Hindlimb muscle (tissue), 1 donor: ENCODE measurements around the gene MTHFS. TPM values are rescaled to one million over a fixed set of nuclear protein-coding genes. Genes with fewer than 3 reads are reported as not detected.
"Not testable (repeated sequence)": the region's sequence is repeated elsewhere in the genome, so short reads cannot be mapped to it uniquely, and the experiment has no call there.

ENCODE experiments used
- DNase-seq: peaks from one replicate; pipeline ENCODE4 v3.0.0-alpha.2; 2013
- polyA plus RNA-seq: library from polyadenylated mRNA; unstranded; fragments of 120-200 nt; gene quantifications from one replicate; pipeline ENCODE4 v1.2.1, GENCODE V29; 2013; ENCODE audit not compliant: insufficient read length

The MTHFS gene
- polyA plus RNA-seq, 1 donor, result 19.3 TPM

DNA sequence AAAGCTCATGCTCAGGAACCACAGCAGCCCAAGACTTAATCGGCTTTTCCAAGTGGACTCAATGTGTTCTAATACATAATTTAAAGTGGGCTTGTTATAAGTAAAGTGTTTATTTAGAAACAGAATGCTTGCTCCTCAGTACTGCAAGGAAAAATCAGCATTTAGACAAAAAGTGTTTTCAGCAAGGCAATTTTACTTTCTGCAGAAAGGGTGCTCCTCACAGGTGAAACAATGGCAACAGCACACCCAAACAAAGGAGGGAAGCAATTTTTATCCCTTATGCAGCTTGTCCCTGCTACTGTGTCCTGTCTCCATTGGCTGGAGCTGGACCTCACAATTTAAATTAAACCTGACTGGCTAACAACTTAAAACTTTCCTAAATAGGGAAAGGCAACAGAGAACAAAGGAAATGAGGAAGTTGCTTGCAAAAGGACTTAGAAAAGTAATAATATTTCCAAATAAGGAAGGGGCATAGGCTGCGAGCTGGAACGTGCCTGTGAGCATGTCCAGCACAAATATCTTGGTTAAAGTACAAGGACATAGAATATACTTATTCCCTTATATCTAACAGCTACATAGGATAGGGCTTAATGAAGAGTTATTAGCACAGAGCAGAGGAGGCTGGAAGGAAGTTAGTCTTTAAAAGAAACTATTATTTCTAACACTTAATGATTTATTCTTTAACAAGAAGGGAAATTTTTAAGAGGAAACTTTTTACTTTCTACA is 19.1 kb upstream of the MTHFS start:
- not testable (repeated sequence) for DNase-seq

DNA sequence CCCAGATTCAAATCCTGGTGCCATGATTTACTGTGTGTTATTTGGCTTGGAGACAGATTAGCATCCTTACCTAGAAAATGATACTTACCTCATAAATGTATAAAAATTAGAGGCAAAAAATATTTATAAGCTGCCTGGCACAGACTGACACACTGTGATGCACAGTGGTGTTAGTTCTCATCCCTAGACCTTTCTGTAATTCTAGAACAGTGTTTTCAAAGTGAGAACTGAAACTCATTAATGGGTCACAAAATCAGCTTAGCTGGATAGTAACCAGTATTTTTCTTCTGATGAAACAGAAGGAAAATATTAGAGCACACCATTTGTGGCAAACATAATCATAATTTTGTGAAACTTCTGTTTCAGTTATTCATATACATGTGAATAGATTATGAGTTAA is 17.9 kb upstream of the MTHFS start:
- DNase-seq, result no peak

DNA sequence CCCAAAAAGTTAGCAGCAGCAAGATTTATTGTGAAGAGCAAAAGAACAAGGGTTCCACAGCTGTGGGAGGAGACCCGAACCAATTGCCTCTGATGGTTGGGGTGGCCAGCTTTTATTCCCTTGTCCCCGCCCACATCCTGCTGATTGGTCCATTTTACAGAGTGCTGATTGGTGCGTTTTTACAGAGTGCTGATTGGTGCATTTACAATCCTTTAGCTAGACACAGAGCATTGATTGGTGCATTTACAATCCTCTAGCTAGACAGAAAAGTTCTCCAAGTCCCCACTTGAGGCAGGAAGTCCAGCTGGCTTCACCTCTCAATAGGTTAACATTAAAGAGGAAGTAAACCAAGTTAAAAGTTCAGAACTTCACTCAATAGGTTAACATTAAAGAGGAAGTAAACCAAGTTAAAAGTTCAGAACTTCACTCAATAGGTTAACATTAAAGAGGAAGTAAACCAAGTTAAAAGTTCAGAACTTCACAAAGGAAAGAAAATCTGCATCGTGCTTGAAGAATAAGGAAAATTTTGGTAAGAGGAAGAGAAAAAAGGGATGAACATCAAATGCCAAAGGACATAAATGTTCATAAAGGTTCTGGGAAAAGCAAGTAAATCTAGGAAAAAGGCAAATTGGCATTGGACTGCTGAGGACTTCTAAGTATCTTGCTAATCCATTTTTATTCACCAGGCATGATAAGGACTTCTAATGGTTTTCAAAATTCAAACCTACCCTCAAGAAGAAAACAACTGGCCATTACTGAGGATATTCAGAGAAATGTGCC is 12.9 kb upstream of the MTHFS start:
- DNase-seq, result not testable (repeated sequence)

DNA sequence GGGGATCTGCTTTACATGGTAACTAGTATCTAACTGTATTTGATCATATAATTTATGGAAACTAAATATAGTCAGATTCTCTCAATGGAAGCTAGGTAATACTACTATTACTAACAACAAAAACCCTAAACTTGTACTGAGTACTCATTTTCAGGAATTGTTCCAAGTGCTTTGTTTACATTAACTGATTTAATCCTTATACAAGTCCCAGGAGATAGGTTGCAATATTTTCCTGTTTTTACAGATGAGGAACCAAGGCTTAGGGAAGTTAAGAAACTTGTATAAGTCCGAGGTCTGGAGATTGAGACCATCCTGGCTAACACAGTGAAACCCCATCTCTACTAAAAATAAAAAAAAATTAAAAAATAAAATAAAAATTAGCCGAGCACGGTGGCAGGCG is 7.5 kb upstream of the MTHFS start:
- no peak for DNase-seq

DNA sequence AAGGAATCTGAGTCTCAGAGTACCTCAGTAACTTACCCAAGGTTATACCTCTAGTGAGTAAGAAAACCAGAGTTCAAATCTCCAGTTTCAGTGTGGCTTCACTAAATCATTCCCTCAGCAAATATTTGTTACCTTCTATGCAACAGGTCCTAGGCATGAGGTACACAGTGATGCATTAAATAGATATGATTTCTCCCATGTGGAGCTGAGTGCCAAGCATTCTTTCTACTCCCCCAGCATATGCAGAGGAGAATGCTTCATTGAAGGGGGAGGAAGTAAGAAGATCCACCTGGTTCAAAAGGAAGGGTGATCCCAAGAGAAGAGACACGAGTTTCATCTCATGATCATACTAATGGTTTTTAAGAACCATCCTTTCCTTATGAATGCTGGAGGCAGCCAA is 6.8 kb upstream of the MTHFS start:
- DNase-seq, result no peak

DNA sequence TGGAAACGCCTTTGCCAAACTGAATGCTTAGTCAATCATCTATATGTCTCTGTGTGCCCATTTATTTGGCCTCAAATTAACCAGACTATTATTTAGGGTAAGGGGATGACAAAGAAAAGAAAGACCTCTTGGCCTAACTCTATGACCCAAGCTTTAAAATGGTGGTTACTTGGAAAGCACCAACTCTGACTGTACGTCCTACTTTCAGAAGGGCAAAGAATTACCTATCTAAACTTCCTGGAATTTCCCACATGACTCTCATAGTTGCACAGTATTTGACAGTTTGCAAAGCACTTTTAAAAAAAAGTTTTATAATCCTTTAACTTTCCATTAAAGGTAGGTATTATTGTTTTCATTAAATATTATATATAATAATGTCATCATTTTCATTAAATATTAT is 6.3 kb upstream of the MTHFS start:
- no peak for DNase-seq

DNA sequence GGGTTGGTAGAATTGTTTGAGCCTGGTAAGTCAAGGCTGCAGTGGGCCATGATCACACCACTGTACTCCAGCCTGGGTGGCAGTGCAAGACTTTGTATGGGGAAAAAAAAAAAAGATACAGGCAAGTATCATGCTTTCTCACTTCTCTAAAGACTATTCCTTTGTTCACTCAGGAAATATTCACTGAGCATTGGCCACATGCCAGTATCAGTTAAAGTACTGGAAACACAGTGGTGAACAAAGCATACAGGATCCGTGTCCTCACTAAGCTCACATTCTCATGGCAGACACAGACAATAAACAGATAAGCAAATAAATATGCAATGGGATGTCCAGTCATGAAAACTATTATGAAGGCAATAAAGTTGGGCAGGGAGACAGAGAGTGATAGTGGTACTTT is 5.1 kb upstream of the MTHFS start:
- DNase-seq, result no peak

DNA sequence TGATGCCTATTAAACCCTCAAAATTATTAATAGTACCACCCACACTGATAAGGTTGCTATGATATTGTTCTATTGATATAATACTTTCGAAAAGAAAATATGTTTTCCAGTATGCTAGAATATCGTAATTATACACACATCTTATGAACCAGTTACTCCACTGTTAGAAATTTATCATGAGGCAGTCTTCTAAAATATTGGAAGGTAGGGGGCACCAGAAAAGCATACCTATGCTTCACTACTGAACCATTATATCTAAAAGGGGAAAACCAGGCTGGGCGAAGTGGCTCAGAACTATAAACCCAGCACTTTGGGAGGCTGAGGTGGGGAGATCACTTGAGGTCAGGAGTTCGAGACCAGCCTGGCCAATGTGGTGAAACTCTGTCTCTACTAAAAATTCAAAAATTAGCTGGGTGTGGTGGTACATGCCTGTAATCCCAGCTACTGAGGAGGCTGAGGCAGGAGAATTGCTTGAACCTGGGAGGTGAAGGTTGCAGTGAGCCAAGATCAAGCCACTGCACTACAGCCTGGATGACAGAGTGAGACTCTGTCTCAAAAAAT is 4.1 kb upstream of the MTHFS start:
- DNase-seq, result not testable (repeated sequence)

DNA sequence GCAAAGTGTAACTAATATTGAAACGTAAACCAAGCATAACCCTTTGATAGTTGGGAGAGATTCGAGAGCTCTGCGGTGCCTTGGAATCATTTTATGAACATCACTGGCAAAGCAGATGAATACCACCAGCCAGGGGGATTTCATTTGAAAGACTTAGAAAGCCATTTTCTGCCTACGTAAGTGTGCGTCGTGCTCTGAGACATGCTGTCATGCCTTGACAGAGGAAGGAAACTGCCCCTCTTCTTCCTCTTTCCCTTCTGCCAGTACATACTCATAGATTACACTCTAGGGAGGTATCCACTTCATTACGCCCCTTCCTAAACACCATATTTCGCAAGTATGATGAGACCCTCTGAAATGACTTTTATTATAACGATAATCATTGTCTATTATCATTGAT is 3.3 kb upstream of the MTHFS start:
- no peak for DNase-seq

DNA sequence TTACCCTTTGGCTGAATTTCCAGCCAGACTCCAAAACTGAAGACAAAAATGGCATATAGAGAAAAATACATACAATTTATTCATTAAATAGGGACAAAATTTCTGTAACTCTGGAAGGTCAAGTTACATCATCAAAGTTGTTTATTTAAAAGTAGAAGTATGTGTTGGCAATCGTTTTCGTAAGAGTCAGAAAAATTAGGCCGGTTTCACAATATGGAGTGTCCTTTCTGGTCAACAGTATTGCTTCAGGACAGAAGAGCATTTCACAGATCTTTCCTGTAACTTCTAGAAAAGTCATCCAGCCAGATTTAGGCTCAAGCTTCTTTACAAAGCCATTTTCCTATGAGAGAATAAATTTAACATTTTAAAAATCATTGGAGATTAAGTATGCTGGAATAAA is 2.0 kb upstream of the MTHFS start:
- not testable (repeated sequence) for DNase-seq

DNA sequence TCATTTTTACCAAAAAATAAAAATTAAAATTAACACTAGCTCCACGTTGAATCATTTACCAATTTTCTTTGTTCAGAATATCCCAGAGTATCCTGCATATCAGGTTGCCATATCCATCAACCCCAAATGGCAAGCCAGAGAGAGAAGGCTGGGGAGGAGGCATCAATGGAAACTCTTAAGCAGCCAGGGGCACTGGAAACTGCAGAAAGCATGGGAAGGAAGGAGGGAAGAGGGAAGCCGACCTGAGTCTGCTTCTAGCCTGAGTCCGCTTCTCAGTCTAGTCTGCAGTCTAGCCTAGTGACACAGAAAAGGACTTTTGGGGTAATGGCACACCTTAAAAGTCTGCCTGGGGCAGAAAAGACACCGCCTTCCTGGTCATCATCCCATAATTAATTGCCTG is 1.6 kb upstream of the MTHFS start:
- no peak for DNase-seq

DNA sequence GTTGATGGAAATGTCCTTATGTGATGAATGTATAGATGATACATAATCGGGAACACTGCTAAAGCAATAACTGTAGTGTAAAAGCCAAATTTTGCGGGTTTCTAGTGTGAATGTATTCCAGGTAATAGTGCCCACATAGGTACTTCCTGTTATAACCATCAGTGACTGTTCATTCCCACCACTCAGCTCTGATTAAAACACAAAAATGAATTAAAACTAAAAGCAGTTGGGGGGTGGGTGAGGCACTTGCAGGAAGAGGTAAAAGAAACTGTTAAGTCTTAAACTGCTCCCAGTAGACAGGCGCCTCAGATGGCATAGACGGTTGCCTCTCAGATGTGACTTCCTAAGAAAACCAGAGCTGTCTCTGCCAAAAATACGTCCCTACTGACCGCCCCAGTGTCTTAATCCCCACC is 893 bp upstream of the MTHFS start:
- no peak for DNase-seq

DNA sequence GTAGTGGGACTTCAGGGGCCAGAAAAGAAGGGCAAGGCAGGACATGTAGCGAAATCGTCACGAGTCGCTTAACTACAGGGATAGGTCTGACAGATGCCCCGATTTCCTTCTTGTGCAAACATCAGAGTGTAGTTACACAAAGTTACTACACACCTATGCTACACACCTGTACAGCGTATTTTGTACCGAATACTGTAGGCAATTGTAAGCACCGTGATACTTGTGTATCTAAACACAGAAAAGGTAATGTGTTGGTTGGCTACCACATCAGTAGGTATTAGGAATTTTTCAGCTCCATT is 515 bp upstream of the MTHFS start:
- DNase-seq, result no peak

DNA sequence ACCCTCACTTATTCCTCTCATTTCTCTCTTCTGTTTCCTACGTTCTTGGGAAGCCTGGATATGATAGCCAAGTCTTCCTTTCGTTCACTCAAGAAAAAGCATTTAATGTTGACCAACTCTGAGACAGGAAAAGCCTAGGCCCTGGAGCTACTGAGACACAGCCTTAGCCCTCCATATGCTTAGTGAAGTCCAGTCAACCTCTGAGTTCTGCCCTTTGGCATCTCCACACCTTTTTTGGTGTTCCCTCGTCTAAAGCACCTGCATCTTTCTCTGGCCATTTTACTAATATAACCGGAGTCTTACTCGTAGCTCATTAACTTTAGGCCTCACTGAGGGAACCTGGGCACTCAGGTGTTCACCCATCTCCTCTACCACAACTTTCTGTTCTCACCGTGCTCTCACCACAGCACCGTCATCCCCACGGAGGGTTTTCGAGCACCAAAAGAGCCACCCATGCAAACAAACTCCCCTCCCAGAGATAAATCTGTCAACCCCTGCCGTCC is 632 bp downstream of the MTHFS start:
- no peak for DNase-seq

DNA sequence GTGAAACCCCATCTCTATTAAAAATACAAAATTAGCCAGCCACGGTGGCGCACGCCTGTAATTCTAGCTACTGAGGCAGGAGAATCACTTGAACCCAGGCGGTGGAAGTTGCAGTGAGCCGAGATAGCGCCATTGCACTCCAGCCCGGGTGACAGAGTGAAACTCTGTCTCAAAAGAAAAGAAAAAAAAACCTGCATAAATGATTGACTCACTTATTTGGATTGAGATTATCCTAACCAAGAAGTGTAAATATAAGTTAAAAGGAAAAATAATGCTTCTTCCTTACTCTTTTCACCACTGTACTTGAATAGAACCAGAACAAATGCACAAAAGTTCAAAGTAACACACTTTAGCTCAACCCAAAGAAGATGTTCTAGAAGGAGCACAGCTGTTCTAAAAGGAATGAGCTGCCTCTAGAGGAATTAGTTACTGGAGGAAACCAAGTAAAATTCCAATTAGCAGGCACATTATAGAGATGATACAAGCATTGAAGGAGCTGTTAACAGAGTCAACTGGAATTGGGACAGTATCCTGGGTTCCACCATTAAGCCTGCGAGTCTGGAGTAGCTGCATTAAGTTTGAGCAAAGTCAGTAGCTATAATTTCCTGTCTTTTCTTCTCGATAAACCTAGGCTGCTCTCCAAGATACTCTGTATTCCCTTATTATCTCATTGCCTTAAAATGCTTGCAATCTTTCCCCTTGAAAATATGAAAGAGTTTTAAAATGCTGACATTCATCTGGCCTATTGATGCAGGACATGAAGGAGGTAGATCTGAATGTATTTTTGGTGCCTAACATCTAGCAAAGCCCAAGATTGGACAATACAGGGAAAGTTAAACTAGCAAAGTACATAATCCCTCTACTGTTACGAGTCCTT is 9.5 kb downstream of the MTHFS start:
- DNase-seq, result no peak

DNA sequence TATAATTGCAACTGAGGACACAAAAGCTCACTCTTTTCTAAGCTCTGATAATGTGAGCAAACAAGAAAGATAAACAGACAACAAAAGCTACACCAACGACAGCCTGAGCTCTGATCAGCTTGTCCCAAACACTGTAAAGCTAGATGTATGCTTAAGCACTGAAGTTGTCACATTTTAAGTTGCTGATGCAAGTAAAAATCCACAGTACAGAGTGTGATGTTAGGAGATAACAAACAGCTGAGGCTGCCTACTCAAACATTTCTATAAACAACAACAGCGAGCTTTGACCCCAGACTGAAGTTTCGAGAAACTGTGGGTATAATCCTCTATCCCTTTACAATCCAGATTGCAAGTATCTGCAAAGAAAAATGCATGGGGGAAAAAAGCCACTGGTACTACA is 10.7 kb downstream of the MTHFS start:
- no peak for DNase-seq

DNA sequence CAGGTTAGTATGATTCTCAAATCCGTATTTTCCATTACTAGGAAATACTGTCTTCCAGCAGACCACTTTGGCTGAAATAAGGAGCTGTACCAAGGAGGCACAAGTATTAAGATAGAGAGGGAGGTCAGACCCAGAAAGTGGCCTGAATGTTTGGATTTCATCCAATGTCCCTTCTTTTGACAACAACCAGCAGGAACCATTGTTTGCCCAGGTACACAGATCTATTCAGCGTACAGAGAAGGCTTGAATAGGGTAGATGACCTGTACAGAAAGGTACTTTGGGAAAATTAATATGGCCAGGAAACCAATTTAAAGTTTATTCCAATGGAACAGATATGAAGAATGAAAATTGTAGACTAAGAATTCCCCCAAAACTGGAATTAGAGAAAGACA is 12.6 kb downstream of the MTHFS start:
- DNase-seq, result no peak

DNA sequence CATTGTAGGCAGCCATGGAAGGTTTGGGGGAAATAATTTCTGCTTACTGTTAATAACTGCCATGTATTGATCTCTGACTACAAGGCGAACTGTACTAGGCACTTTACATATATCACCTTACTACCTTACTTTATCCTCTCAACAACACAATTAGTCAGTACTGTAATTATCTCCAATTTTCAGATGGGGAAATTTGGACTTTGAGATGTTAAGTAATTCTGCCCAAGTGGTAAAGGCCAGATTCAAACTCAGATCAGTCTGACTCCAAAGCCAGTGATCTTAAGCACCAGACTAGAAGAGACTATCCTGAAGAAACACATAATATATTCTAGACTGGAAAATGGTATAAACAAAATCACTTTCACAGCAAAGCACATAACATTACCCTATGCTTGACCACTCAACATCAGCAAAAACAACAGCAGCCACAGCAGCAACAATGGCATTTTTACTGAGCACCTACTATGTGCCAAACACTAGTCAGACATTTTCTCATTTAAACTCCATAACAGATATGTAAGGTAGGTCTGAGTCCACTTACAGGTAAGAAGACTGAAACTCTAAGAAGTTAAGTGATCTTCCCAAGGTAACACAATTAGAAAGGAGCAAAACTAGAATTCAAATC is 13.1 kb downstream of the MTHFS start:
- DNase-seq, result no peak

DNA sequence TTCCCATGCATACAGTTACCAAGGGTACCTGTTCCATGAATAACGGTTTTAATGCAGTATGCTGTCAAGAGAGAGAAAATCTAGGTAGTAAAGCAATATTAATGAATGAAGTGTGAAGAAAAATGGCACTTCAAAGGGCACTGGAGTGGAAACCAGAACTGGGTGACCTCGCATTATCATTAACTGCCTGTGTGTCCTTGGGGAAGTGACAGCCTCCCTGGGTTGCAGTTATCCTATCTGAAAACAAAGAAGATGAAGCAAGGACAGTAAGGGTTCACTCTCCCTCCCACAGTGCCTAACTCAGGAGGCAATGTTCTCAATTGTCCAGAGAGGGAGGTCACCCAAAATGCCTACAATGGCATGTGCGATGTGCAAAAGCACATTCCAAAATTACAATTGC is 15.1 kb downstream of the MTHFS start:
- DNase-seq, result no peak

DNA sequence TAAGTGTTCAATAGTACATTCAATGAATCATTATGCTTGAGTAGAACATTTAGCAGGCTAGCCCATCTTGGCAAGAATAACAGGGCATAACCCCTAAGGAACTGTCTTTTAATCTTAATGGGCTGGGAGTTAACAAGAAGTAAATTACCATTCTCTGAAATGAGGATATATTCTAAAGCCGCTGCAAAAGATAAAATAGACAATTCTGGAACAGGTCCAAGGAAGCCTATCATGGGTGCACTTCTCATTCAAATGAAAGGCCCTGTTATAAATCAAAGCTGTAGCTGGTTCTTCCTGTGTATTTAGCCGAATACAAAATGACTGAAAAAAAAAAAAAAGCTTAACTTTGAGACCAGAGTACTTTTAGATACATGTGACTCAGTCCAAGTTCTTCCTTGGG is 15.6 kb downstream of the MTHFS start:
- no peak for DNase-seq

DNA sequence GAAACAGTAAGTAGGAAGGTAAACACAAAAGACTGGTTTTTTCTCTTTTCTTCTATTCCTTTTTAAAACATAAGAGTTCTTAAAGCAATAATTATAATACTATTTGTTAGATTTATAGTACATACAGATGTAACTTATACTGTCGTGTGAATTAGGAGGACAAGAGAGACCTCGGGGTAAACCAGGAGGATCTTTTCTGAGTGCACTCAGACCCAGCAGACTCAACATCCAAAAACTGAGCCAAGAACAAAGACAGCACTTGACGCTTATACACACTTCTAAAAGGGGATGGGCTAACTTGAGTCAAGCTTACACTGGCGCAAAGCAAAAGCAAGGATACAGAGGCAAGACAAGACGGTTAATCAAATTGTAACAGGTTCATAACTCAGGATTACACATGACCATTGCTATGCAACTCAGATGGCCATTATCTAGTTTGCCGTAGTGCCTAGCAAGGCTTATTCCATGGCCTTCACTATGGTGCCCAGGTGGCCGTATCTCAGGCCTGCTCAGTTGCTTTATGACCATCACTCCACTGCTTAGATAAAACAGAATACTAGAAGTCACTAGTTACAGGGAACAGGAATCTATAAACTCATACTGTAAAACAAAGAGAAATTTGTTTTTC is 18.6 kb downstream of the MTHFS start:
- DNase-seq, result no peak

DNA sequence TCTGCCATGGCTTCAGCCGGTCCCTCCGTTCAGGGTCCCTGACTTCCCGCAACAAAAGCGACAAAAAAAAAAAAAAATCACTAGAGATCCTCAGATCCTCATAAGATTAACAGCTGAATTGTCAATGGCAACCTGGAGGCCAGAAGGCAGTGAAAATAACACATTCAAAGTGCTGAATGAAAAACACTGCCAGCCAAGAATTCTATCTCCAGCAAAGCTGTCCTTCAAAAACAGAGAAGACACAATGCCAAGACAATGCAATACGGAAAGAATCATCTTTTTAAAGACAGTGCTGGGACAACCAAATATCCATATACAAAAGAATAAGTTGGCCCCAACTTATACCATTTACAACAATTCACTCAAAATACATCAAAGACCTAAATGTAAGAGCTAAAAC is 21.6 kb downstream of the MTHFS start:
- DNase-seq, result no peak
